Measurements from ENCODE around the gene RUFY1.

The RUFY1 gene

DNA sequence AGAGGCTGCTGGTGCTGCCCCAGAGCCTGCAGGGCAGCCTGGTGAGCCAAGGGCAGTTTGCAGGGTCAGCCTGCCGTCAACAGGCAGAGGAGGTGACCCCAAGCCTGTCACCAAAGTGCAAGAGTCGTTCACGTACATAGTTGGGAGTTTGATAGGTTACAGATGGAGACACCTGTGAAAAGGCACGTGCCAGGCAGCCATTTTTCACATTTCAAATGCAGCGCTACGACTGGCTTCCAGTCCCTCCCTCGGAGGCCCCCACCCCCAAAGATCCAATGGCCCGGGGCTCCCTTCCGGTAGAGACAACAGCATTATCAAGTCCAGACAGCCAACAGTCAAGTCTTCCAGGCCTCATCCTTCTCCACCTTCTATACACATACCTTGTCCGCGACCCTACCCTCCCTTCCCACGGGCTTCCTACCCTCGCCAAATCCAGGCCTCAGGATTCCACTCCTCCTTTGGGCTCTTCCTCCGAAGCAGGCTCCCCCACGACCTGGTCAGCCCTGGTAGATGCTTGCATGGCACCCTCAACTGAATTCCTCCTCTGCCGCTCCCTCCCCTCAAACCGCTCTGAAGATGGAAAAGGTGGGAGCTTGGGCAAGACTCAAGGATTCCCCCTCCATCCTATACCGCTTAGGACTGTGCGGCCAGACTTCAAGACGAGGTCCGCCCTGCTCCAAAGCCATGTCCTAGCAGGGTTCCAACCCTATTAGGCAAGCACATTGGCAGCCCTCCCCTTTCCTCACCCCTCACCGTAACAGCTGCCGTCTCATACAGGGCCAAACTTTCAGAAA, 60.0 kb downstream of the RUFY1 start:
- Histone ChIP-seq H3K36me3 (ENCODE audit: control insufficient read depth, insufficient read depth, low read length) (peaks cover 76% of the 10 kb centered on the region), H3K27ac (ENCODE audit: insufficient read depth, low read length, poor library complexity, severe bottlenecking) (no peak overlapping the region), H3K4me1 (ENCODE audit: control insufficient read depth, insufficient read depth, low read length, poor library complexity, severe bottlenecking) (peaks cover 31% of the 10 kb centered on the region), H3K27me3 (replicated peaks; ENCODE audit: control insufficient read depth, insufficient read depth, low read length, poor library complexity, severe bottlenecking) (no peaks in the 10 kb centered on the region), H3K9me3 (ENCODE audit: control insufficient read depth, low read length) (no peaks in the 10 kb centered on the region), H3K4me3 (ENCODE audit: insufficient read depth, low read depth, low read length, poor library complexity, severe bottlenecking) (no peak overlapping the region)
- no peak for DNase-seq

- Histone ChIP-seq H3K27me3 (replicated peaks; ENCODE audit: control insufficient read depth, insufficient read depth, low read length, poor library complexity, severe bottlenecking) (no peaks in the 10 kb centered on the region), H3K9me3 (ENCODE audit: control insufficient read depth, low read length) (no peaks in the 10 kb centered on the region), H3K4me3 (ENCODE audit: insufficient read depth, low read depth, low read length, poor library complexity, severe bottlenecking) (no peak overlapping the region), H3K27ac (ENCODE audit: insufficient read depth, low read length, poor library complexity, severe bottlenecking) (no peak overlapping the region), H3K36me3 (ENCODE audit: control insufficient read depth, insufficient read depth, low read length) (peaks cover 78% of the 10 kb centered on the region), H3K4me1 (ENCODE audit: control insufficient read depth, insufficient read depth, low read length, poor library complexity, severe bottlenecking) (peaks cover 31% of the 10 kb centered on the region)
- no peak for DNase-seq
These were observed 60.5 kb downstream of the RUFY1 start for GRCh38 chr5:179610903-179611265.

- peaks cover 84% of the 10 kb centered on the region for H3K36me3 ChIP-seq (ENCODE audit: control insufficient read depth, insufficient read depth, low read length)
- peaks cover 27% of the 10 kb centered on the region for H3K4me1 ChIP-seq (ENCODE audit: control insufficient read depth, insufficient read depth, low read length, poor library complexity, severe bottlenecking)
- no peak overlapping the region for H3K4me3 ChIP-seq (ENCODE audit: insufficient read depth, low read depth, low read length, poor library complexity, severe bottlenecking)
- no peaks in the 10 kb centered on the region for H3K27me3 ChIP-seq (replicated peaks; ENCODE audit: control insufficient read depth, insufficient read depth, low read length, poor library complexity, severe bottlenecking)
- DNase-seq: no peak
- no peak overlapping the region for H3K27ac ChIP-seq (ENCODE audit: insufficient read depth, low read length, poor library complexity, severe bottlenecking)
- H3K9me3 ChIP-seq (ENCODE audit: control insufficient read depth, low read length): no peaks in the 10 kb centered on the region
These were observed 62.5 kb downstream of the RUFY1 start for GRCh38 chr5:179612577-179613459.

DNA sequence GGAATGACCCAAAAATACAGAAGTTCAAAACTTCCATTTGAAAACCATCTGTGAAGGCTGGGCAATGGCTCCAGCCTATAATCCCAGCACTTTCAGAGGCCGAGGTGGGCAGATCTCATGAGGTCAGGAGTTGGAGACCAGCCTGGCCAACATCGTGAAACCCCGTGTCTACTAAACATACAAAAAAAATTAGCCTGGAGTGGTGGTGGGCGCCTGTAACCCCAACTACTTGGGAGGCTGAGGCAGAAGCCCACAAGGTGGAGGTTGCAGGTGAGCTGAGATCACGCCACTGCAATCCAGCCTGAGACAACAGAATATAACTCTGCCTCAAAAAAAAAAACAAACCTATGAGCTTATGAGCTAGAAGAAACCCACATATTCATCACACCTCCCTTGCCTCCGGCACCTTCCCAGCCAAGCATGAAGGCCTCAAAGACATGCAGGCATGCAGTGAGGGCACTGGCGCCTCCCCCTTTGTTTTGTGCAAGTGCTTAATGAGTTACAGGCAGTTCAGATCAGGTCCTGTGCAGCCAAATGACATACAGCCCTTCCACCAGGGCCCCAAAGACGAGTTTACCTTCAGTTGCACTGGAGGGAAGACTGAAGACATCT, 63.2 kb downstream of the RUFY1 start:
- peaks cover 24% of the 10 kb centered on the region for H3K4me1 ChIP-seq (ENCODE audit: control insufficient read depth, insufficient read depth, low read length, poor library complexity, severe bottlenecking)
- no peak overlapping the region for H3K4me3 ChIP-seq (ENCODE audit: insufficient read depth, low read depth, low read length, poor library complexity, severe bottlenecking)
- peaks cover 92% of the 10 kb centered on the region for H3K36me3 ChIP-seq (ENCODE audit: control insufficient read depth, insufficient read depth, low read length)
- no peak overlapping the region for H3K27ac ChIP-seq (ENCODE audit: insufficient read depth, low read length, poor library complexity, severe bottlenecking)
- no peaks in the 10 kb centered on the region for H3K9me3 ChIP-seq (ENCODE audit: control insufficient read depth, low read length)
- peak in 1 of 3 donors; percentile 24 for DNase-seq
- H3K27me3 ChIP-seq (replicated peaks; ENCODE audit: control insufficient read depth, insufficient read depth, low read length, poor library complexity, severe bottlenecking): no peaks in the 10 kb centered on the region

DNA sequence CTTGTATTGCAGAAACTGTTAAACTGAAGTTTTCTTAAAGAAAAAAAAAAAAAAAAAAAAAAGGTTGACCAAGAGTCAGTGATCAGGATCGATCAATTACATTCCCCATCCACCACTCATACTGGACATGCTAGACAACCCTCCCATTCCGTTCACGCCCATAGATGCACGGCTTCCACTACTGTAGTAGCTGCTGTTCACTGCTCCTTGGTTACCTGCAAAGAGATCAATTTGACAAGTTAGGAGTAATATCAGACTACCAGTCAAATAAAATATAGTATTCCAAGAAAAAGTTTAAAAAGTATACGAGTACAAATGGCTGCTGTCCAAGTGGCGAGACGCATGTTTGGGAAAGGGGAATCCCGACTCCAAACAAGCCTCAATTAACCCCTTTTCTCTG, 64.4 kb downstream of the RUFY1 start:
- Histone ChIP-seq H3K9me3 (ENCODE audit: control insufficient read depth, low read length) (no peaks in the 10 kb centered on the region), H3K4me1 (ENCODE audit: control insufficient read depth, insufficient read depth, low read length, poor library complexity, severe bottlenecking) (peaks cover 17% of the 10 kb centered on the region), H3K27me3 (replicated peaks; ENCODE audit: control insufficient read depth, insufficient read depth, low read length, poor library complexity, severe bottlenecking) (no peaks in the 10 kb centered on the region), H3K4me3 (ENCODE audit: insufficient read depth, low read depth, low read length, poor library complexity, severe bottlenecking) (no peak overlapping the region), H3K36me3 (ENCODE audit: control insufficient read depth, insufficient read depth, low read length) (peaks cover 97% of the 10 kb centered on the region), H3K27ac (ENCODE audit: insufficient read depth, low read length, poor library complexity, severe bottlenecking) (no peak overlapping the region)
- DNase-seq: no peak

DNA sequence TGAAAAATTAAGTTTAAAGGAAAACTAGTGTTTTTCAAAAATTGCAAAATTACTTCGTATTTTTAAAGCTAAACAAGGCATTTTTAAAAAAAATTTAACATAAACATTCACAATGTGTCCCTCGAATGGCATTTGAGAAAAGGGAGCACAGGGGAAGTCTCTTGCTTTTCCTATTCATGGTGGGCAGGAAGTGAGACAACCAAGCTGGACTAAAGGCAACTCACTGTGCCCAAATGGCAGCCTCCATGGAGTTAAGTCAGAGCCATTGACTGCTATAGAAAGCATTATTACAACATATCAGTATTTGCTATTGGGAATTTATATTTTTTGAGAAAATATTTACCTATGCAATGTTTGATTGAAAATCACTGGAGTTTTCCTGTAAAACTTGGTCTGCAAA, 64.8 kb downstream of the RUFY1 start:
- Histone ChIP-seq H3K4me3 (ENCODE audit: insufficient read depth, low read depth, low read length, poor library complexity, severe bottlenecking) (no peak overlapping the region), H3K9me3 (ENCODE audit: control insufficient read depth, low read length) (no peaks in the 10 kb centered on the region), H3K36me3 (ENCODE audit: control insufficient read depth, insufficient read depth, low read length) (peaks cover 97% of the 10 kb centered on the region), H3K4me1 (ENCODE audit: control insufficient read depth, insufficient read depth, low read length, poor library complexity, severe bottlenecking) (peaks cover 15% of the 10 kb centered on the region), H3K27ac (ENCODE audit: insufficient read depth, low read length, poor library complexity, severe bottlenecking) (no peak overlapping the region), H3K27me3 (replicated peaks; ENCODE audit: control insufficient read depth, insufficient read depth, low read length, poor library complexity, severe bottlenecking) (no peaks in the 10 kb centered on the region)
- DNase-seq: no peak

DNA sequence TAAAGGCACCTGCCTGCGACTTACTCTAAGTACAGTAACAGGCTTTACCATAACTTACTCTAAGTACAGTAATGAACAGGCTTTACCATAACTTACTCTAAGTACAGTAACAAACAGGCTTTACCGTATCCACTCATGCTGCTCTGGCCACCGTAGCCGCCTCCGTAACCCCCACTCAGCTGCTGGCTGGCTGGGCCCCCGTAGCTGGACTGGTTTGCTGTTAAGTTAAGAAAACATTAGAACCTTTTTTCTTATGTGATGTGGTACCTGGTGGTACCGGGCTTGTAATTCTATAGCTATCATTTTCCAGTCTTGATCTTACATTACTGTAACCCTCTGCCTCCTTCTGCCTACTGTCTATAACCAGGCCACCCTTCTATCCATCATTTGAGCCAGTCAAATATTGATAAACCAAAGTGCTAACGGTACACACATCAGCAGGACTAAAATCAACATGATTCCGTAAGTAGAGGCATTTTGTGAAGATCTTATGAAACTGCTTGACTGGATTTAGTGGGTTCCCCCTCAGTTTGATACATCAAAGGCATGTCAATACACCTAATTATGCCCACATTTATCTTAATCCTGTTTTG, 65.7 kb downstream of the RUFY1 start:
- peaks cover 97% of the 10 kb centered on the region for H3K36me3 ChIP-seq (ENCODE audit: control insufficient read depth, insufficient read depth, low read length)
- no peaks in the 10 kb centered on the region for H3K27me3 ChIP-seq (replicated peaks; ENCODE audit: control insufficient read depth, insufficient read depth, low read length, poor library complexity, severe bottlenecking)
- H3K9me3 ChIP-seq (ENCODE audit: control insufficient read depth, low read length): no peaks in the 10 kb centered on the region
- H3K4me3 ChIP-seq (ENCODE audit: insufficient read depth, low read depth, low read length, poor library complexity, severe bottlenecking): no peak overlapping the region
- H3K4me1 ChIP-seq (ENCODE audit: control insufficient read depth, insufficient read depth, low read length, poor library complexity, severe bottlenecking): peaks cover 16% of the 10 kb centered on the region
- H3K27ac ChIP-seq (ENCODE audit: insufficient read depth, low read length, poor library complexity, severe bottlenecking): no peak overlapping the region
- DNase-seq: no peak

GRCh38 chr5:179617930-179618329, 67.6 kb downstream of the RUFY1 start:
- H3K36me3 ChIP-seq (ENCODE audit: control insufficient read depth, insufficient read depth, low read length): peaks cover 95% of the 10 kb centered on the region
- no peak overlapping the region for H3K4me3 ChIP-seq (ENCODE audit: insufficient read depth, low read depth, low read length, poor library complexity, severe bottlenecking)
- peaks cover 30% of the 10 kb centered on the region for H3K4me1 ChIP-seq (ENCODE audit: control insufficient read depth, insufficient read depth, low read length, poor library complexity, severe bottlenecking)
- DNase-seq: no peak
- no peak overlapping the region for H3K27ac ChIP-seq (ENCODE audit: insufficient read depth, low read length, poor library complexity, severe bottlenecking)
- H3K9me3 ChIP-seq (ENCODE audit: control insufficient read depth, low read length): no peaks in the 10 kb centered on the region
- H3K27me3 ChIP-seq (replicated peaks; ENCODE audit: control insufficient read depth, insufficient read depth, low read length, poor library complexity, severe bottlenecking): no peaks in the 10 kb centered on the region

DNA sequence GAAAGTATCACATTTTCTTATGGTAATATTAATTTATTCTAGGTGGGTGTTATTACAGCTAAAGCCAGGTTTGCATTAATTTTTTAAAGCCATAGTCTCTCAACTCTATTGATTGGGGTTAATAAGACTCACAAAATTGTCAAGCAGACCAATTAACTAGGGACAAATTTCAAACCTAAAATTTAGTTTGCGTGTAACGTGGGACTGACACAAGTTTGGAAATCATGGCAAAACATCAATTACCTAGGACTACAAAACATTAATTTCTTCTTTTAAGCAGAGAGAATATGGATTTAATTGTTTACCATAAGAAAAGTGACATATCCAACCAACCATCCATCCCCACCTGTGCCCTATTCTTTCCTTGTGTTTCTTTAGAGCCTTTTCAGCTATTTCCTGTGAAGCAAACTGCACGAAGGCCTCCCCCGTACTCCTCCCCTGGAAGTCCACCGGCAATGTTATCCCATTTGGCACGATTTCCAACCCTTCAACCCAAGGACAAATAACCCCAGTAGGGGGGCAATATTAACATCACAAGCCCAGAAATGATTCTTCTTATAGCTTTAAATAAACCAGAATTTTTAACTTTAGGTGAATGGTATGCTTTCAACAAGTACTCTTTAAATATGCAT, 68.7 kb downstream of the RUFY1 start:
- Histone ChIP-seq H3K36me3 (ENCODE audit: control insufficient read depth, insufficient read depth, low read length) (peaks cover 84% of the 10 kb centered on the region), H3K4me1 (ENCODE audit: control insufficient read depth, insufficient read depth, low read length, poor library complexity, severe bottlenecking) (peaks cover 30% of the 10 kb centered on the region), H3K27ac (ENCODE audit: insufficient read depth, low read length, poor library complexity, severe bottlenecking) (peak overlapping the region; percentile 15), H3K4me3 (ENCODE audit: insufficient read depth, low read depth, low read length, poor library complexity, severe bottlenecking) (no peak overlapping the region), H3K27me3 (replicated peaks; ENCODE audit: control insufficient read depth, insufficient read depth, low read length, poor library complexity, severe bottlenecking) (no peaks in the 10 kb centered on the region), H3K9me3 (ENCODE audit: control insufficient read depth, low read length) (no peaks in the 10 kb centered on the region)
- no peak for DNase-seq
